ENCODE results near the gene PARP12. TPM values are rescaled to one million over a fixed set of nuclear protein-coding genes. Genes with fewer than 3 reads are reported as not detected.

PARP12 gene
- total and polyA plus RNA-seq, 2 of the 8 experiments (the other 6 are each of a cell fraction or from before 2014, with no cell fraction given): 9.0 to 21.5 TPM

- no peak for TF ChIP-seq CTCF (IDR thresholded peaks at IDR 0.05; ENCODE audit: control extremely low read depth in 1 of 3, insufficient read depth in 1 of 3, low read depth in 1 of 3, low read length in 3 of 3)
- no peak for TF ChIP-seq EP300 (IDR thresholded peaks at IDR 0.05; ENCODE audit: borderline replicate concordance in 1 of 2, low read depth in 2 of 2, low read length in 2 of 2)
- no peak for TF ChIP-seq POU5F1 (IDR thresholded peaks at IDR 0.05; ENCODE audit: low read depth, low read length)
- no peak for TF ChIP-seq BCL11A (IDR thresholded peaks at IDR 0.05; ENCODE audit: low read depth in 2 of 2, low read length in 2 of 2)
- no peak for TF ChIP-seq CHD2 (IDR thresholded peaks at IDR 0.05; ENCODE audit: low read length)
Measured at GRCh38 chr7:140078392-140078791, 15.6 kb upstream of the PARP12 start (continued).

All from H1 (cell line).